Mesendoderm (in vitro differentiated cells): ENCODE results near the gene GP1BB.

Source experiments
- DNase-seq: peaks from one replicate; pipeline ENCODE4 v3.0.0; 2013
- H2AK5ac ChIP-seq: 2 replicates; pipeline ENCODE4 v1.6.1; 2013; ENCODE audit warnings: low read length, inconsistent platforms
- H2BK120ac ChIP-seq: 2 replicates; pipeline ENCODE4 v1.6.1; 2013; ENCODE audit warnings: low read depth, mild to moderate bottlenecking, low read length, moderate library complexity, mixed read lengths
- H2BK15ac ChIP-seq: replicated peaks from 2 replicates; pipeline ENCODE4 v1.6.1; 2013; ENCODE audit warnings: low read depth, mild to moderate bottlenecking, moderate library complexity
- H2BK5ac ChIP-seq: 2 replicates; pipeline ENCODE4 v1.6.1; 2013; ENCODE audit warnings: low read length, inconsistent platforms
- H3K18ac ChIP-seq: 2 replicates; pipeline ENCODE4 v1.6.1; 2013; ENCODE audit warnings: mild to moderate bottlenecking, low read length, mixed read lengths
- H3K23ac ChIP-seq: one replicate; pipeline ENCODE4 v1.6.1; 2013; ENCODE audit warnings: low read length
- H3K27ac ChIP-seq: 2 replicates; pipeline ENCODE4 v1.5.1; 2013; ENCODE audit warnings: low read depth, mild to moderate bottlenecking, inconsistent platforms, low read length, moderate library complexity
- H3K27me3 ChIP-seq: 2 replicates; pipeline ENCODE4 v1.6.1; 2013; ENCODE audit warnings: low read length, control low read depth, mild to moderate bottlenecking, inconsistent platforms; ENCODE audit not compliant: insufficient read depth, poor library complexity
- H3K36me3 ChIP-seq: 2 replicates; pipeline ENCODE4 v1.6.1; 2013; ENCODE audit warnings: low read length, inconsistent platforms; ENCODE audit not compliant: control insufficient read depth, insufficient read depth
- H3K4ac ChIP-seq: one replicate; pipeline ENCODE4 v1.6.1; 2013; ENCODE audit warnings: low read depth, mild to moderate bottlenecking, low read length, moderate library complexity
- H3K4me1 ChIP-seq: 2 replicates; pipeline ENCODE4 v1.6.1; 2013; ENCODE audit warnings: low read depth, low read length, inconsistent platforms; ENCODE audit not compliant: control insufficient read depth
- H3K4me2 ChIP-seq: 2 replicates; pipeline ENCODE4 v1.6.1; 2013; ENCODE audit warnings: low read length
- H3K4me3 ChIP-seq: 2 replicates; pipeline ENCODE4 v1.5.1; 2013; ENCODE audit warnings: mild to moderate bottlenecking, low read length
- H3K56ac ChIP-seq: one replicate; pipeline ENCODE4 v1.6.1; 2013; ENCODE audit warnings: low read length
- H3K79me1 ChIP-seq: 2 replicates; pipeline ENCODE4 v1.6.1; 2013; ENCODE audit warnings: low read length, inconsistent platforms
- H3K79me2 ChIP-seq: 2 replicates; pipeline ENCODE4 v1.6.1; 2013; ENCODE audit warnings: mild to moderate bottlenecking, low read length; ENCODE audit not compliant: control insufficient read depth, insufficient read depth
- H3K9ac ChIP-seq: 2 replicates; pipeline ENCODE4 v1.6.1; 2013; ENCODE audit warnings: low read length, inconsistent platforms
- H4K5ac ChIP-seq: one replicate; pipeline ENCODE4 v1.6.1; 2013; ENCODE audit warnings: low read length
- H4K8ac ChIP-seq: one replicate; pipeline ENCODE4 v1.6.1; 2013; ENCODE audit warnings: low read depth, mild to moderate bottlenecking, control low read depth, low read length, moderate library complexity
- WGBS: extraction: QIAGEN DNeasy Blood & Tissue Kit; methylation state at CpG from one replicate; pipeline ENCODE4 v1.1.7; 2013; ENCODE audit warnings: low lambda C conversion rate, missing lambda C conversion rate; ENCODE audit not compliant: insufficient coverage; ENCODE audit errors: extremely low coverage; 5-methylcytosine and 5-hydroxymethylcytosine counted together

The GP1BB gene

GRCh38 chr22:19709063-19709769 lies 14.1 kb upstream of the GP1BB start:
- Histone ChIP-seq H2BK120ac (no peak overlapping the region), H3K27me3 (no peaks in the 10 kb centered on the region), H3K18ac (no peak overlapping the region), H3K4me1 (peaks cover 14% of the 10 kb centered on the region), H2BK5ac (no peak overlapping the region), H3K79me1 (no peaks in the 10 kb centered on the region), H3K4me2 (no peak overlapping the region), H3K4ac (no peak overlapping the region), H4K8ac (no peak overlapping the region), H3K27ac (no peak overlapping the region), H3K79me2 (no peaks in the 10 kb centered on the region), H3K4me3 (no peak overlapping the region), H3K36me3 (no peaks in the 10 kb centered on the region), H3K9ac (no peak overlapping the region), H4K5ac (no peak overlapping the region), H2AK5ac (no peak overlapping the region), H2BK15ac (no peak overlapping the region), H3K56ac (peak overlapping the region; percentile 58), H3K23ac (no peak overlapping the region)
- no peak for DNase-seq
- WGBS: no CpG with 5 or more reads among the region's 19 CpGs

GRCh38 chr22:19710020-19710768 lies 13.1 kb upstream of the GP1BB start:
- H2BK15ac ChIP-seq: no peak overlapping the region
- no peak overlapping the region for H3K4ac ChIP-seq
- no peak for DNase-seq
- H3K18ac ChIP-seq: no peak overlapping the region
- peaks cover 10% of the 10 kb centered on the region for H3K4me1 ChIP-seq
- no peak overlapping the region for H3K27ac ChIP-seq
- H3K36me3 ChIP-seq: no peaks in the 10 kb centered on the region
- peak overlapping the region; percentile 58 for H3K56ac ChIP-seq
- H4K5ac ChIP-seq: no peak overlapping the region
- no peak overlapping the region for H3K23ac ChIP-seq
- no peak overlapping the region for H3K9ac ChIP-seq
- no CpG with 5 or more reads among the region's 19 CpGs for WGBS
- no peak overlapping the region for H3K4me2 ChIP-seq
- H3K4me3 ChIP-seq: no peak overlapping the region
- H3K79me1 ChIP-seq: no peaks in the 10 kb centered on the region
- H3K79me2 ChIP-seq: no peaks in the 10 kb centered on the region
- H2BK120ac ChIP-seq: no peak overlapping the region
- no peaks in the 10 kb centered on the region for H3K27me3 ChIP-seq
- no peak overlapping the region for H2AK5ac ChIP-seq
- H2BK5ac ChIP-seq: no peak overlapping the region
- no peak overlapping the region for H4K8ac ChIP-seq

- no peak overlapping the region for H4K5ac ChIP-seq
- no peak overlapping the region for H3K56ac ChIP-seq
- no peak overlapping the region for H4K8ac ChIP-seq
- no peak overlapping the region for H3K4me2 ChIP-seq
- H2BK120ac ChIP-seq: no peak overlapping the region
- H3K23ac ChIP-seq: no peak overlapping the region
- H2BK15ac ChIP-seq: no peak overlapping the region
- no peak overlapping the region for H2BK5ac ChIP-seq
- no CpG with 5 or more reads among the region's 6 CpGs for WGBS
- no peak overlapping the region for H2AK5ac ChIP-seq
- no peaks in the 10 kb centered on the region for H3K27me3 ChIP-seq
- no peaks in the 10 kb centered on the region for H3K36me3 ChIP-seq
- H3K4ac ChIP-seq: no peak overlapping the region
- no peaks in the 10 kb centered on the region for H3K79me1 ChIP-seq
- H3K4me1 ChIP-seq: peaks cover 8% of the 10 kb centered on the region
- H3K27ac ChIP-seq: no peak overlapping the region
- H3K9ac ChIP-seq: no peak overlapping the region
- H3K18ac ChIP-seq: no peak overlapping the region
- H3K4me3 ChIP-seq: no peak overlapping the region
- no peak for DNase-seq
- H3K79me2 ChIP-seq: no peaks in the 10 kb centered on the region
These were observed 12.6 kb upstream of the GP1BB start for GRCh38 chr22:19710769-19711106.

GRCh38 chr22:19713245-19713644 lies 10.1 kb upstream of the GP1BB start:
- Histone ChIP-seq H3K27me3 (no peaks in the 10 kb centered on the region), H3K4me1 (peaks cover 9% of the 10 kb centered on the region), H3K56ac (peak overlapping the region; percentile 88), H3K23ac (no peak overlapping the region), H2BK15ac (no peak overlapping the region), H3K18ac (no peak overlapping the region), H2BK120ac (no peak overlapping the region), H3K4ac (no peak overlapping the region), H3K79me1 (no peaks in the 10 kb centered on the region), H2BK5ac (no peak overlapping the region), H3K4me2 (no peak overlapping the region), H4K5ac (no peak overlapping the region), H3K36me3 (no peaks in the 10 kb centered on the region), H2AK5ac (peak overlapping the region; percentile 65), H3K4me3 (no peak overlapping the region), H4K8ac (no peak overlapping the region), H3K9ac (no peak overlapping the region), H3K79me2 (no peaks in the 10 kb centered on the region), H3K27ac (no peak overlapping the region)
- no peak for DNase-seq
- WGBS: no CpG with 5 or more reads among the region's 13 CpGs

DNA sequence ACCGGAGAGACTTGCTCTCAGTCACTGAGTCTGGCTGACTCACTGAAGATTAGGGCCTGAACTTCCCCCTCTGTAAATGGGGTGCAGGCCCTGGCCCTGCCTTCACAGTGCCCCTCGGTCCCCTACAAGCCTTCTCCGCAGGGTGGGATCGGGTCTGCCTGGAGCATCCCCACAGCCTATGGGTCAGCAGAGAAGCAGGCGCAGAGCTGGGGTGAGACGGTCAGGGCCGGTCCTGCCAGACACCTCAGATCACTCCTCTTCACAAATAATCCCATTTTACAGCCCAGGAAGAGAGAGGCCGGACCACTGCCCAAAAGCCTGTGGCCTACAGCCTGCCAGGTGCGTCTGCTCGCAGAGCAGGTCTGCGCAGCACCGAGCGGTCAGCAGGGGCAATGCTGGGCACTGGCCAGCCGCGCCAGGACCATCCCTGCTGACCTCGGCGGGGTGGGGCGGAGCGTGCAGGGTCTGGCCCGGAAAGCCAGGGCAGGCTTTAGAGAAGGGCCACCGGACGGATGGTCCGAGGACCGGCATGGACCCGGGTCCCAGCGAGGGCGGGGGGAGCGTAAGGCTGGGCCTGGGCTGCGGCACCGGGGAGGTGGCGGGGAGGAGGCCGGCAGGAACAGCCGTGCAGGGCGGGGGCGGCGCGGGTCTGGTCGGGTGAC lies 9.6 kb upstream of the GP1BB start:
- Histone ChIP-seq H2BK15ac (no peak overlapping the region), H3K4me1 (peaks cover 9% of the 10 kb centered on the region), H4K8ac (no peak overlapping the region), H4K5ac (no peak overlapping the region), H3K4ac (peak overlapping the region; percentile 25), H3K4me3 (no peak overlapping the region), H2BK120ac (no peak overlapping the region), H3K36me3 (no peaks in the 10 kb centered on the region), H3K27ac (no peak overlapping the region), H3K23ac (peak overlapping the region; percentile 66), H3K18ac (no peak overlapping the region), H2BK5ac (no peak overlapping the region), H3K79me1 (no peaks in the 10 kb centered on the region), H3K79me2 (no peaks in the 10 kb centered on the region), H3K56ac (peak overlapping the region; percentile 88), H3K27me3 (no peaks in the 10 kb centered on the region), H3K4me2 (peak overlapping the region; percentile 59), H2AK5ac (peak overlapping the region; percentile 65), H3K9ac (peak overlapping the region; percentile 66)
- DNase-seq: no peak
- no CpG with 5 or more reads among the region's 38 CpGs for WGBS
